Nephron progenitor cell (in vitro differentiated cells): ENCODE measurements around the gene OR4D1.

Experiments used
- DNase-seq: peaks from one replicate; pipeline ENCODE4 v3.0.0; 2021
- H3K27ac Mint-ChIP-seq: 2 replicates; pipeline ENCODE4 v1.8.0; 2021; ENCODE audit warnings: mild to moderate bottlenecking, moderate library complexity, mixed read lengths
- H3K27me3 Mint-ChIP-seq: 2 replicates; pipeline ENCODE4 v1.8.0; 2021; ENCODE audit warnings: mild to moderate bottlenecking, low read depth, mixed read lengths; ENCODE audit not compliant: poor library complexity
- H3K36me3 Mint-ChIP-seq: 2 replicates; pipeline ENCODE4 v1.8.0; 2021; ENCODE audit warnings: low read depth, mixed read lengths
- H3K4me1 Mint-ChIP-seq: 2 replicates; pipeline ENCODE4 v1.8.0; 2021; ENCODE audit warnings: mixed read lengths
- H3K4me3 Mint-ChIP-seq: 2 replicates; pipeline ENCODE4 v1.8.0; 2021; ENCODE audit warnings: mild to moderate bottlenecking, moderate library complexity, mixed read lengths
- H3K9me3 Mint-ChIP-seq: 2 replicates; pipeline ENCODE4 v1.8.0; 2021; ENCODE audit warnings: mild to moderate bottlenecking, moderate library complexity, mixed read lengths
- TF ChIP-seq, protein P1 (sequence below): fragments of 200-600 bp; sonication (generic); IDR thresholded peaks from 2 replicates; pipeline ENCODE4 v1.5.0; 2021; ENCODE audit warnings: antibody characterized with exemption

Gene OR4D1

DNA sequence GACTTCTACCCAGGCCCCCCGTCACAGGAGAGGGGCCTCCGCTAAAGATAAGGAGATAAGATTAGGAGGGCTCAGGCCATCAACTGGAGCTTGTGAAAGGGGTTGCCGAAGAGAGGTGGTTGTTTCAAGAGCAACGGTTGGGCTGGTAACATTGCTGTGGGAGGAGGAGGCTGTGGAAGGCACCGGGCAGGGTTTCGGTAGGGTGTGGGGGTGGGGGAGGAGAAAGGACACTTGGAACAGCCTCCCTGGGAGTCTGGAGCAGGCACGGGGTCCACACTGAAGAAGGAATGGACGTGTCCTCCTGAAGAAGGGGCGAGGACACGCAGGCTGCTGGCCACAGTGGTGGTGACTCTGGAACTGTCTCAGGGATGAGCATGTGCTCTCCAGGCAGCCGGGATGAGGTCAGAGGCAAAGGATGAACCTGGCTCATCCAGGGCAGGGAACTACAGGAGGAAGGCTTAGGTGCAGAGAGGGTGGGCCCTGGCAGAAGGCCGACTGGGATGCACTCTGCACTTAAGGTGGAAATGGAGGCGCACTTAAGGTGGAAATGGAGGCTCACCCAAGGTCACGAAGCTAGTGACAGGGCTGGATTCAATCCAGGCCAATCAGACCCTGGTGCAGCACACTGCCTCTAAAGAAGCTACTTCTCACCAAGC lies 43.2 kb downstream of the OR4D1 start:
- Mint-ChIP-seq H3K36me3 (no peaks in the 10 kb centered on the region), H3K4me3 (no peak overlapping the region), H3K27me3 (peaks cover 48% of the 10 kb centered on the region), H3K4me1 (peaks cover 4% of the 10 kb centered on the region), H3K27ac (no peak overlapping the region), H3K9me3 (no peaks in the 10 kb centered on the region)
- DNase-seq: no peak
- TF ChIP-seq, protein P1, sequence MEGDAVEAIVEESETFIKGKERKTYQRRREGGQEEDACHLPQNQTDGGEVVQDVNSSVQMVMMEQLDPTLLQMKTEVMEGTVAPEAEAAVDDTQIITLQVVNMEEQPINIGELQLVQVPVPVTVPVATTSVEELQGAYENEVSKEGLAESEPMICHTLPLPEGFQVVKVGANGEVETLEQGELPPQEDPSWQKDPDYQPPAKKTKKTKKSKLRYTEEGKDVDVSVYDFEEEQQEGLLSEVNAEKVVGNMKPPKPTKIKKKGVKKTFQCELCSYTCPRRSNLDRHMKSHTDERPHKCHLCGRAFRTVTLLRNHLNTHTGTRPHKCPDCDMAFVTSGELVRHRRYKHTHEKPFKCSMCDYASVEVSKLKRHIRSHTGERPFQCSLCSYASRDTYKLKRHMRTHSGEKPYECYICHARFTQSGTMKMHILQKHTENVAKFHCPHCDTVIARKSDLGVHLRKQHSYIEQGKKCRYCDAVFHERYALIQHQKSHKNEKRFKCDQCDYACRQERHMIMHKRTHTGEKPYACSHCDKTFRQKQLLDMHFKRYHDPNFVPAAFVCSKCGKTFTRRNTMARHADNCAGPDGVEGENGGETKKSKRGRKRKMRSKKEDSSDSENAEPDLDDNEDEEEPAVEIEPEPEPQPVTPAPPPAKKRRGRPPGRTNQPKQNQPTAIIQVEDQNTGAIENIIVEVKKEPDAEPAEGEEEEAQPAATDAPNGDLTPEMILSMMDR: no peak

GRCh38 chr17:58192612-58193011 lies 44.4 kb downstream of the OR4D1 start, which contains the start of gene EPX:
Gene EPX, plus strand, starts transcription at chr17:58192726. Its CDS starts 121 bp downstream, at chr17:58192847.
- H3K4me3 Mint-ChIP-seq: no peak within 1 kb of the TSS
- H3K9me3 Mint-ChIP-seq: no peaks in the 10 kb centered on the region
- DNase-seq: no peak
- H3K27me3 Mint-ChIP-seq: peaks cover 52% of the 10 kb centered on the region
- peaks cover 4% of the 10 kb centered on the region for H3K4me1 Mint-ChIP-seq
- H3K36me3 Mint-ChIP-seq: no peaks in the 10 kb centered on the region
- no peak within 1 kb of the TSS for H3K27ac Mint-ChIP-seq
- TF ChIP-seq, protein P1: no peak

DNA sequence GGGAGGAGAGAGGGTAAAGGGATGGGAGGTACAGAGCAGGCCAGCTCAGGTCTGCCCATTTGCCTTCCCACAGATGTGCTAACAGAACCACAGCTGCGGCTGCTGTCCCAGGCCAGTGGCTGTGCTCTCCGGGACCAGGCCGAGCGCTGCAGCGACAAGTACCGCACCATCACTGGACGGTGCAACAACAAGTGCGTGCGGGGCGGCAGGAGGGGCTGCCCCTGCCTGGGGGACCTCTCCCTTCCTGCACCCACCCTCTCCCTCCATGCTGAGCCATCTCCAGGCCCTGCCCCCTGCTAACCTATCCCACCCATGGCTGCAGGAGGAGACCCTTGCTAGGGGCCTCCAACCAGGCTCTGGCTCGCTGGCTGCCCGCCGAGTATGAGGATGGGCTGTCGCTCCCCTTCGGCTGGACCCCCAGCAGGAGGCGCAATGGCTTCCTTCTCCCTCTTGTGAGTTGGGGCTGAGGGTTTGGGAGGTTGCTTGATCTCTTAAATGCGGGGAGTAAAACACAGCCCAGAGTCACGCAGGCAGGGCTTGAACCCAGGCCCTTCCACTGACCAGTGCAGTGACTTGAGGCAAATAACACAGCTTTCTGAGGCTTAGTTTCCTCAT lies 45.6 kb downstream of the OR4D1 start:
- no peaks in the 10 kb centered on the region for H3K9me3 Mint-ChIP-seq

DNA sequence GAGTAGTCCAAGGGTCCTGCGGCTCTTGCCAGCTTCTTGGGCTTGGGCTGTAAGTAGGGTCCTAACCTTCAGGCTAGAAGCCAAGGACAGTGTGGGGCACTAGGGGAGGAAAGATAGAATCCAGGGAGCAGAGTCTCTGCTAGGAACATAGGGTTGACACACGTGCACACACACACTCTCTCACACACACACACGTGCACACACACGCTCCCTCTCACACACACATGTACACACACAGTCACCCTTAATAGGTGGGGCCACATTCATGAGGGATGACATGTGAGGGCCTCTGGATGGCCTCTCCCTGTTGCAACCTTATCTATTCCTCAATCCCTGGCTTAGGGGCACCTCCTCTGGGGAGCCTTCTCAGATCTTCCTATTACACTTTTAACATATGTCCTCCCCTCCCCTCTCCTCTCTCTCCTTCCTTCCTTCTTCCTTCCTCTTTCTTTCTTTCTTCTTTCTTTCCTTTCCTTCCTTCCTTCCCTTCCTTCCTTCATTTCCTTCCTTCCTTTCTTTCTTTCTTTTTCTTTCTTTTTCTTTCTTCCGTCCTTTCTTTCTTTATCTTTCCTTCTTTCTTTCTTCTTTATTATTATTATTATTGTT lies 47.4 kb downstream of the OR4D1 start:
- Mint-ChIP-seq H3K4me3 (no peak overlapping the region), H3K9me3 (no peaks in the 10 kb centered on the region), H3K4me1 (peaks cover 4% of the 10 kb centered on the region), H3K36me3 (no peaks in the 10 kb centered on the region), H3K27me3 (peaks cover 60% of the 10 kb centered on the region), H3K27ac (no peak overlapping the region)
- TF ChIP-seq, protein P1: no peak
- DNase-seq: no peak

More for the DNA sequence above, 45.6 kb downstream of the OR4D1 start:
- TF ChIP-seq, protein P1: no peak
- H3K36me3 Mint-ChIP-seq: no peaks in the 10 kb centered on the region
- no peak for DNase-seq
- H3K4me3 Mint-ChIP-seq: no peak overlapping the region
- peaks cover 57% of the 10 kb centered on the region for H3K27me3 Mint-ChIP-seq
- no peak overlapping the region for H3K27ac Mint-ChIP-seq
- peaks cover 4% of the 10 kb centered on the region for H3K4me1 Mint-ChIP-seq

DNA sequence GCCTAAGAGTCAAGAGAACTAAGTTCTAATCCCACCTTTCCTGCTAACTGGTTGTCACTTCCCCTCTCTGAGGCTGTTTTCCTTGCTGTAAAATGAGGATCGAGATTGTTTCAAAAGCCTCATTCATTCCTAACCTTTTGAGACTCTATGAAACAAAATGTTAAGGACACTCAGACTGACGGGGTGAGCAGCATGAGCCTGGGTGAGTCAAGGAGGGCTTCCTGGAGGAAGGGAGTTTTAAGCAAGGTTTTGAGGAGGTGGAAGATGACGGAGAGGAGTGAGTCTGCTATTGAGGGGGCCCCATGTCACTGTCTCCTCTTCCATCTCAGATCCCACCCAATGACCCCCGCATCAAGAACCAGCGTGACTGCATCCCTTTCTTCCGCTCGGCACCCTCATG lies 48.4 kb downstream of the OR4D1 start:
- Mint-ChIP-seq H3K36me3 (no peaks in the 10 kb centered on the region), H3K4me3 (no peak overlapping the region), H3K27me3 (peaks cover 62% of the 10 kb centered on the region), H3K4me1 (no peaks in the 10 kb centered on the region), H3K27ac (no peak overlapping the region), H3K9me3 (no peaks in the 10 kb centered on the region)
- TF ChIP-seq, protein P1: no peak
- no peak for DNase-seq
